ENCODE measurements around the gene CCDC93.

Gene CCDC93

DNA sequence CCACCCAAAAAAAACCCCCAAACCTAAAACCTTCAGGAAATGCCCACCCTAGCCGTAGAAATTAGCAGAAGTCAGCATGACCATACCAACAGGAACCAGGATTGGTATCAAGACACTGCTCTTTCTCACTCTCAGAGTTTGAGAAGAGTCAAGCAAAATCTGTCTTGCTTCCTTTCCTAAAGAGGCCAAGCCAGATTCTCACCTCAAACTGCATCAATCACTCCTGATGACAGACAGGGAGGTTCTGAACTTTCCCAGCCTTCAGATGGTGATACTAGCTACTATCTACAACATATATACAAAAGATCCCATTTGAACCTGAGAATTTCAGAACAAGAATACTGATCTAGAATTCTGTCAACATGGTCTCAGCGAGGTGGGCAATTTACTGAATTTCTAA lies 29.7 kb downstream of the CCDC93 start:
- no peak for DNase-seq

DNA sequence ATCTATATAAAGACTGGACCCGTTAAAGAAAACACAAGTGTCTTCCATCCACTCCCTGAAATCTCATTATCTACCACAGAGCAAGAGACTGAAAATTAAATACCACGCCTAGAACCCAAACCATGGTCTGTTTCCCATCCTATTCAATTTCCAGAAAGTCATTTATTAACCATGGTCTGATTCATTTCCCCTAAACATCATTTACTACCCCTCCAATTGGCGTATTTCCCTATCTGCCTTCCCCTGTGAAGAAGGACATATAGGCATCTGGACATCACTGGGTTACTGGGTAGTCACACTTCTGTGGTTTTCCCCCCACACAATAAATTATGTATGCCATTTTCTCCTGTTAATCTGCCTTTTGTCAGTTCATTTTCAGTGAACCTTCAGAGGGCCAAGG lies 30.8 kb downstream of the CCDC93 start:
- DNase-seq, result no peak

DNA sequence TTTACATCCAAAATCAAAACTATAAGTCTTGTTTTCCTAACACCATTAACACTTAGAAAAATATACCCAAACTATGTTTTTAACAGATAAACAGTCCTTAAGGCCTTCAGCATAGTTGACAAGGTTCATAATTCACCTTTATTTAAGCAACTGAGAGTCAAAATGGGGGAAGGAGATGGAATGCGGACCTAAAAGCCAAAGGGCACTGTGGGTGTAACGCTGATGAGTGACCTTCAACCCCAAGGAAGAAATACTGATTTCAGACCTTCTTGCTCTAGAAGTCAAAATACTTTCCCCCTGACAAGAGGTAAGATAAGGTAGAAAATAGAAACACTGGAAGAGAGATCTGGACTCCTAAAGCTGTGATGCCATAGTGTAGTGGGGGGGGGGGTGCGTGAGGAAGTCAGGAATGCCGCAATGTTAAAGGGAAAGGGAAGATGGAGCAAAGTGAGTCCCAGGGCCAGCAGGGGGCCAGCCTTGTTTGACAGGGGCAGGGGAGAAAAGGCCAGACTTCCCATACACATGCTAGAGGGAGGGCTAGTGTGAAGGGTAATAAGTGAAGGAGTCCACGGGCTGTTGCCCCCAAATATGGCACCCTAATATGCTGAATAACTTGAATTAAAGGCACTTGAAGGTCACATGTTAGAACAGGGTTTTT lies 31.4 kb downstream of the CCDC93 start:
- DNase-seq, result no peak

DNA sequence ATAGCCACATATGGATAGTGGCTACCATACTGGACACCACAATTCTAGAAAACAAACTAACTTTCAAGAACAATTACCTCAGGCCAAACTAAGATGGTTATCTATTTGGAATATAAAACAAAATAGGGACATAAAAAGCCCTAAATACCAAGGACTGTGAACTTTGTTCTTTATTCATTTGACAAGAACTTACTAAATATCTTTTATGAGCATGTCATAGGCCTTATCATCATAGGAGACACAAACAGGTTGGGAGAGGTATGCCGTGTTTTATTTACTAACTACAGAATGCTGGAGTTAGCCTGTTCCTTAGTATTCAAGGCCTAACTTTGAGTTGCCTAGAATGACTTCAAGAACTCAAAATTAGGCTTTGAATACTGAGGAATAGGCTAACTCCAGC lies 32.1 kb downstream of the CCDC93 start:
- DNase-seq, result no peak

DNA sequence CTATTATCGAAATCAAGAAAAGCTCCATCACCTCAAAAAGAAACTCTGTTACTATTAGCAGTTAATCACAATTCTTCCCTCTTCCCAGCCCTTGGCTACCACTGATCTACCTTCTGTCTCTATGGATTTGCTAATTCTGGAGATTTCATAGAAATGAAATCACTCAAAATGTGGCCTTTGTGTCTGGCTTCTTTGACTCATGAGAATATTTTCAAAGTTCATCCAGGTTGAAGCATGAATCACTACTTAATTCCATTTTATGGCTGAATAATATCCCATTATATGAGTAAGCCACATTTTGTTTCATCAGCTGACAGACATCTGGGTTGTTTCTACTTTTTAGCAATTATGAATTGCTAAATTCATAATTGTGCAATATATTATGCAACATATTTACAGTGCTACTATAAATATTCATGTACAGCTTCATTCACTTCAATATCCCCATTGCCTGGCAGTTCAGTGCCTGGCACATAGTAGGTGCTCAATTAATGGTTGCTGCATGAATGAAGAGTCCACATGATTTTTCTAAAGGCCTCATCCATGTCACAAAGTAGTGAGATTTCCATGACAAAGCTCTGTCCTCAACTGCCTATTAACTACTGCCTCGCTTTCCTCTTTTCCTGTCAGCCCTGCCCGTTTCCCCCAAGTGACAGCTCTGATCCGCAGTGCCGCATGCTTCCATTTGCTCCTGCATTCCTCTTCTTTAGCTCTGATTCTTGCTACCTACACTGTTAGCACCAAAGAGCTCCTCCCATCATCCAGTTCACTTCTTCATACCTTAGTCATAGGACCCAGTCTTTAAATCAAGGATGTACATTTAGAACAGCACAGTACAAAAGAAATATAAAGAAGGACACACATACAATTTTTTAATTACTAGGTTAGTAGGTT lies 32.8 kb downstream of the CCDC93 start:
- DNase-seq, result no peak

DNA sequence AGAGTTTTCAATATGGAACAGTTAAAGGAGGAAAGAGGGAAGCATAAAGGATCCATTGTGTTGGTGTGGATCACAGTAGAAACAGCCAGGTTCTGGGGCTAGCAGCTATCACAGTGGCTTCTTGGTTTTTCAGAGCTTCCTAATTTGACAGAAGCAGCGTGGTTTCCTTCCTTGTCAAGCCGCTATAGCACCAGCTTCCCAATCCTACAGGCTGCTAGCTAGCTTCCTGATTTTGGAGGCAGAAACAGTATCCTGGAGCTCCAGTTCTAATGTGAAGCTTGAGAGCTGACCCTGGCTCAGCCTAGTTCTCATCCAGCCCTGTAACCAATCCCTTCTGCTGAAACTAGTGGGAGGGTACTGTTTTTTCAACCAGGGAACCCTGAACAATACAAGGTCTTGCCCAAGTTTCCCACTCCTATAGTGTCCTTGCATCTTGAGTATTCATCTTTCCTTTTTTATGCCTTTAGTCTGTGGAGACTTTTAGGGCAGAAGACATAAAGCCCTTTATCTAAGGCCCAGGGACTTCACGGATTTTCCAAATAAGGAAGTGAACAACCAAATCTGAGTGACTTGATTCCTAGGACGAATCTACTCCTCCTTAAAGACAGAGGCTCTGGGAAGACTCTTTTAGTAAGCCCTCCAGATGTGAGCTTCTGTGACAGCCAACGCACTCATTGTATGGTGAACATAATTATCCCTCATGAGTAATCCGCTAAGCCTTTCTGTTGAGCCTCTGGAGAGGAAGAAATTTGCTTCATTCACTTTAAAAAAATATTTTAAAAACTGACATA lies 33.8 kb downstream of the CCDC93 start:
- DNase-seq, result no peak

DNA sequence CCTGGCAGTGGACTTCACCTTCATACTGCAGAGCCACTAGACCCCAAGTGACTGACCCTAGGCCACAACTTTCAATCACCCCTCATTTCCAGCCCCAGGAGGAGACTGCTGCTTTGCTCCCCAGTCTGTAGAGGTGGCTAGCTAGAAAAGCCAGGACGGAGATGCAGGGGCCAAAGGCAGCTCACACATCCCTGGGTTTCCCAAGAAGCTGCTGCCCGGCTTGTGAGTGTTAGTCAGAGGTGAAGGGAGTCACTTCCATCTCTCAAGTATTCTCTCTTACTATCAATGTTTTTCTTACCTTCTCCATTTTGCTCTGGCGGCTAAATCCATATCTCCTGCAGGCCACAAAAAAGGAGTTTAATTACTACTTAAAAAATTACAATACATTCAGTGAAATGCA lies 36.2 kb downstream of the CCDC93 start:
- no peak for DNase-seq

DNA sequence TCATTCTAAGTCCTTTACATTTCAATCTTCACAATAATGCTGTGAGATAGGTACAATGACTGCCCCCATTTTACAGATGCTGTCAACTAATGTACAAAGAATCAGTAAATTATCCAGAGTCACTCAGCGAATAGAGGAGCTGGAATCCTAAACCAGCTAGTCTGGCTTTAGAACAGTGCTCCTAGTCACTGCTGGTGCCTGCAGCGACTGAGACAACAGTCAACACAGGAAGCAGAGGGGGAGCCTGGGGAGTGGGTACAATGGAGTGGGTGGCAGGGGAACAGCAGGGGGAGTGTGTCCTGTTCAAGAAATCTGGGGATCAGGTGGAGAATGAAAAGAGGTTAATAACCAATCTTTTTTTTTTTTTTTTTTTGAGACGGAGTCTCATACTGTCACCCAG lies 37.3 kb downstream of the CCDC93 start:
- no peak for DNase-seq

DNA sequence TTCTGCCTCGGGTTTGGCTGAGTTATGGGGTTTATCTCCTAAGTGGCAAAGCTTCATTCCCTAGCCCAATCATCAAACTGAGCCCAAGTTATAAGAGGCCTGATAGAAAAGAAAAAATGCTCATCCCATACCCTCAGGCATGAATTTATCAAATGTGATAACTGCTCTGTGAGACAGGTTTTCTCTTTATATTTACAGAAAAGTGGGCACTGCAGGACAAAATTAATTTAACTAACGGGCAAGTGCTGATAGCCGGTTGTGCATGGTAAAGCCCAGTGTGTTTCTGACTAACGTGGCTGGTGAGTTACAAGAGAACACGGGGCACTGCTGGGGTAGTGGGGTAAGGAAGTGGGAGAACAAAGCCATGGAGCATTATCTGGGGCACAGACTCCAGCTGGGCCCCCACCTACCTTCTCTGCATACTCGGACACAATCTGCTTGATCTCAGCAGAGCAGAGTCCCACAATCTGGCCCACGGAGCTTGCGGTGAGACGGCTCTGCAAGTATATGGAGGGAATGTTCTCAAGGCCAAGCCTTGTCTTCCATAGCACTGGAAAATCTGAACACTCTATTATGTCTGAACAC lies 40.3 kb downstream of the CCDC93 start:
- DNase-seq, result no peak

DNA sequence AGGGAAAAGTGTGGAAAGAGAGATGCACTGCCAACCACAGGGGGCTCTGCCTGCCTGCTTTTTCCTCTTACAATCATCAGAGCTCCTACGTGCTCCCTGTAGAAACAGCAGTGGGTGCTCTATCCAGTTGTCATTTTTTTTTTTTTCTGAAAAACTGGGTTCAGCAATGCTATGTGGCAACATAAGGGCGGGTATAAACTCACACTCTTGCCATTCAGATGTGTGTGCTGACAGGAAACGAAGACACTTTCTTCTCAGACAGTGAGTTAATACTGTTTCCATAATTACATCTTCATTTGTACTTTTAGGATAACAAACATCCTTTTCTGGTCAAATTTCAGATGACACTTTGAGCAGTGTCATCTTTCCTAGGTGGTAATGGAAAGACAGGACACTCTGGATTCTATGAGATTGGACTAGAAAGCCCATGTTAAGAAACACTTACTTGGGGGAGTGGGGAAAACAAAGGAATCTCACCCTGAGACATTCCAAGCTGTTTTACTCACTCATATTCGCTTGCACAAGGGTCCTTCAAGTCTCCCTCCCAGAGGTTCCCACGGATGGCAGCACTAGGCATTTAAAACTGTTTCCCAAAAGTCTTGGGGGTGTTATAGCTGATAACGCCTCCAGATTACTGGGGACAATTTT lies 41.3 kb downstream of the CCDC93 start:
- DNase-seq, result no peak

DNA sequence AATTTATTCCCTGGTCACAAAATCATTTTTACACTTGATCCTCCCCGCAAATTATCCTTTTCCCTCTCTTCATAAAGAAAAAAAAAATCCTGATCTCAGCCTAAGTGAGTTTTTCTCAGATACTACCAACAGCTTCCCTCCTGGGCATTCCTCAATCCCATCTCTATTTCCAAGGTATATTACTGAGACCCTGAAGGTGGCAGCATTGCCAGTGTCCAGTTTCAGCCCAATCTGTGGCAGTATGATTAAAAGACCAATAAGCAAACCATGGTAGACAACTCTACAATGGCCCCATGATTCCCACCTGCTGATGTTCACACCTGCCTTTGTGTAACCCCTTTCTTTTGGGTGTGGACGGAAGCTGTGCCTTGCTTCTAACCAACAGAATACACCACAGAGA lies 45.1 kb downstream of the CCDC93 start:
- DNase-seq, result peak; percentile 30

DNA sequence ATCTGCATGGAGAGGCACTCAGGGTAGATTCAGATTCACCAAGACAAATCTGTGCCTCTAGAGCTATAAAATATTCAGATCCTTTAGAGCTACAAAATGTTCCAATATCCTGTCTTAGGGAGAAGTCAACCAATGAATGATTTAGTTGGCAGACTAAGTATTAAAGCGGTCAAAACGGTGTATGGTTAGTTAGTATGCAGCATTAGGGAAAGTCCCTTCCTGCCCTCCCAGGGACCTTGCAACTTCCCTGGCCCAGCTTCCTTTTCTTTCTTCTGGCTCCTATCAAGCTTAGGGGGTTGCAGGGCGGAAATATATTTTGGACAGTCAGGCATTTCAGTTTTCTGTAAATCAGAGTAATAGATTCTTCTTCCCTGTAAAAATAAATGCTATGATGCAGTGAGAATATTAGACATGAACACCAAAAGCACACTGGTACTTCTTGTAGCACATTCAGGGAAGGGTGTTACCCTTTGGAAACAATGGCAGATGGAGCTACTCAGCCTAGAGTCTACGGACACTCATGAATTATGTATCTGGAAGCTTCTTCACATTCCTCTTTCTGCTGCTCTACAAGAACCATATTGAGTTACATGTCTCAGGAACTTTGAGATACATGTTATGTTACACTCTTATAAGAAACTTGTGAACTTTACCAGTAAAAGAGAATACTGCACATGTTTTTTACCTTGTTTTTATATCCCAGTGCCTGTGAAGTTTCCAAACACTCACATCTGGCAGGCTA lies 45.7 kb downstream of the CCDC93 start:
- no peak for DNase-seq

DNA sequence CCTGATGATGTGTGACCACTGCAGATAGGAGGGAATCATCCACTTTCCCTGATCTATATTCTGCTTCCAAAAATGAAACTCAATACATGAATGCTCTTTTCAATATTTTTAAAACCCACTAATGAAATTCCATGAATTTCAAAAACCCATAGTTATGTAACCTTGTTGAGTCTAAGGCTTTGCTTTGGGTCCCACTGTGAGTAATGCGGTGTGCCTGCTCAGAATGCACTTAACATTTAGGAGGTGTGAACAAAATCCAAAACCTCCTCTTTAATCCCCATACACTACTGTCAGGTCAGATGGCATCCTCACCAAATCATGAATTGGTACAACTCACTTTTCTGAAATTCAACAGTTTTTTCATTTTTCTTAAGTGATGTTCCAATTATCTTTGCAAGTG lies 50.4 kb downstream of the CCDC93 start:
- DNase-seq, result no peak

DNA sequence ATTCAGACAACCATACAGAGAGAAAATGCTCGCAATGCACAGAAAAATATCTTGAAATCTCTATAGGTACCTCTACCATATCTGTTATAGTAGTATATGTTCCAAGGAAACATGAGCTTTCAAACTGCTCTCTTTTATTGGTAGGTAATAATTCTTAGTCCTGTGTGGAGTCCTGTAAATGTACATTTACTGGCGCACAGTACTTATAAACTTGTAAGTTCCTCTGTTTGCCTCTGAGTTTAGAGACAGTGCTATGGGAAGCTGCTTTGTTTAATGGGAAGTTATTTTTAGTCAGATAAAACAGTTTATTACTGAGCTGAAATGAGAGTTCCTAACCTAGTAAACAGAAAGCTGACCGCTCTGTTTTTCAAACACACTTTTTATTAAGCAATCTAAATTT lies 52.7 kb downstream of the CCDC93 start:
- no peak for DNase-seq

DNA sequence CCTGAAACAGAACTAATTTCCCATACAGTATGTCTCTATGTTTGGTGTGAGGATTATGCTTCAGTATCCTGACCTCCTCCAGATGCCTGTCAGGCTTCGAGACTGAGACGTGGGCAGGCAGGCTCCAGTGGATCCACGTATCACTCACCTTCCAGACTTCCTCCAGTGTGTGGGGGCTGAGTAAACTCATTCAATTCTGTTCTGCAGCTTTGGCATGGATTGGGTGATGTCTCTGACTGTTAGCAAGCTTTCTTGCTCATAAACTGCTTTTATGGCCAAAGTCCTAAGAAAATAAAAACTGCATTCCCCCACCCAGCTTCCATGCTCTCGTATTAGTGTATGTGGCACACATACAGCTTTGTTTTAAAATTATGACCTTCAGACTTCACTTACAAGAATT lies 53.6 kb downstream of the CCDC93 start:
- no peak for DNase-seq

DNA sequence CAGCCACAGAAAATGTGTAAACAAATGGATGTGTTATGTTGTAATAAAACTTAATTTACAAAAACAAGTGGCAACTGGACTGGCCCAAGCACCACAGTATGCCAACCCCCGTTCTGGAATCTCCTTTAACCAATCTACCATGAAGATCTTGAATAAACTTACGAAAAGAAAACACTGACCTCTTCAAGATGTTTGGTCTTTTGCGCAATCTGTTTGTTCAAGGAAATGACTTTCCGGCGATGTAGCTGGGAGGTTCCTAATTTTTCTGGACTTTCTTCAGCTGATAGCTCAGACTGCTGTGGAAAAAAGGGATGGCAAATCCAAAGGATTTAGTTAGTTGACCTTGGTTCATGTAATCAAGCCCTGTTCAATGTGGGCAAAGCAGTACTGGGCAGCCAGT lies 55.7 kb downstream of the CCDC93 start:
- DNase-seq, result no peak

DNA sequence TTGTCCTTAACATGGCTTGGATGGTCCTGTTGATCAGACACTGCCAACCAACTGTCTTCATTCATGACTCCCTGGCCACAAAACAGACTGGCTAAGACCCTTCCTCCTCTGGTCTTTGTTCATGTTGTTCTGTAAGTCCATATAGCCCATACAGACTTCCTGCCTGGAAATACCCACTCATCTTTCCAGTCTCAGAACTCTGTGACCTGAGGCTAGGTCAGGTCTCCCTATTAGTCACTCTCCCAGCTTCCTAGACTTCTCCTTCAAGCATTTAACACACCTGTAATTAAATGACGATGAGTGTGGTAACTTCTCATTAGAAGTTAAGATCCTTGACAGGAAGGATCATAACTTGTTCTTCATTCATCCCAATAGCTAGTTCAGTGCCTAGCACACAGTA lies 56.3 kb downstream of the CCDC93 start:
- DNase-seq, result no peak

DNA sequence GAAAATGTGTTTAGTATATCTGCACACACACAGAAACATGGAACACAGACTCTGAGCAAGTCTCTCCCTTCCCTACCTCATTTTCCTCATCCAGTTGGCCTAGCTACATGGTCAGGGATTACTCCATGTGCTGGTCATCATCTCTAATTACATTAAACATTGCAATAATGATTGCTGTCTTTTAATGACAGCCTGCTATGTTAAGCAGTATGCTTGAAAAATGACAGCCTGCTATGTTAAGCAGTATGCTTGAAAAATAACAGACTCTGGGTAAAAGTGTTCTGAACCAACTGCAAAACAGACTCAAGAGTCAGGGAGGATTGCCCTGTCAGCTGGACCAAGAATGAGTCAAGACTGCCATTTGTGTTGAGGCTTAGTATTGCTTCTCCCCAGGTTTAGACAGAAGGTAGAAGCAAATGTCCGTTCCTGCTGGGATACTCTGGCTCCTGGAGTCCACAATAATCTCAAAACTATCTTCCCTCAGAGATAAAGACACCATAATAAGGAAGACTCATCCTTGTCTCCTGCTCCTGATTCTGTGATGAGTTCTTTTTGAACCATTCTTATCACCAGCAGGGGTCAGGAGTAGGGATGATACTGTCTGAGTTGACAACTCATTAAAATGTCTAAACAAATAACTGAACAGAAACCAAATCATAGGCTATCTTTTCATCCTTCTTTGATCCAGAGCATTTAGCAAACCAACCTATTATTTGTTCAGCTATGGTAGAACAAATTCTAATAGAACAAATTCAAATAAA lies 57.7 kb downstream of the CCDC93 start:
- no peak for DNase-seq

DNA sequence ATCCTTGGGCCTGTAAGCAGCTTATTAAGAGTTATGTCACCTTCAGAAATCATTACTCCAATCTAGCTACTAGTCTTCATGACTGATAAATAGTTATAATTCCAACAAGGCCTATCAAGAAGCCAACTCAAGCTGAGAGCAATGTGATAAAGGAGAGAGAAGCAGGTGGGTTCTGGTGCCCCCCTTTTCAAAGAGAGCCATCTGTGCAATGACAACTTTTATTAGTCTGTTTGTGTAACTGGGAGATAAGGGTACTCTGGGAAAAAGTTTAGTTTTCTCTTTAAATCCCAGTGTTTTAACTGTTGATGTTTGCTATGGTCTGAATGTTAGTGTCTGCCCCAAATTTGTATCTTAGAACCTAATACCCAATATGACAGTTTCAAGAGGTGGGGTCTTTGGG lies 60.6 kb downstream of the CCDC93 start:
- no peak for DNase-seq

DNA sequence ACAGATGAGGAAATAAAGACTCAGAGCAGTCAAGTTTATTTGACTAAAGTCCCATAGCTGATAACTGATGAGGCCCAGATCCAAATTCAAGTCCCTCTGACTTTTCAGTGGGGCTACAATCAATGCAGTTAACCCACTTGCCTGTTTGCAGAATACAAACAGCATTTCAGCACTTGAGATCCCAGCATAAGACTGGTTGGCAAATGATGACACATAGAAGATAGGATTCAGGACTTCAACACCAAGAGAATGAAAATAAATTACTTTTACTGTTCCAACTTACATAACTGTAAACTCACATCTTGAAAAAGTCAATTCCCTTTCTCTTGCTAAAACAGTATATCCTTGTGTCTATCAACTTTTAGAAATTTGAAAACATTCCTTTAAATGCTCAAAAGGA lies 61.2 kb downstream of the CCDC93 start:
- DNase-seq, result no peak

DNA sequence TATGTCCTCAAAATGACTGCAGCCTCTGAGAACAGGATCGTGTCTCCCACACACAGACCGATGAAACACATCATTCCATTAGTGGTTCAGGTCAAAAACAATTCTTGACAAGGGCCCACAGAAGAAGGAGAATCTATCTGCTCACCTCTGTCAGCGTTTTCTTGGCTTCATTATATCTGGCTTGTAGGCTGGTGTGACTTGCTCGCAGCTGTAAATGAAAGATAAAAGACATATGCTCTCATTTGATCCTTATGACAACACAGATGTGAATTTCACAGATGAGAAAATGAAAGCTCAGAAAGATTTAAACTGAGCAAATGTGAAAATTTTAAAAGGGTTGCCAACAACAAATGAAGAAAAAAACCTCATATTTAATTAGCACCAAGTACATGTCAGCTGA lies 61.6 kb downstream of the CCDC93 start:
- DNase-seq, result no peak
